GM19240 (cell line): ENCODE data around the gene PITPNC1.
"Not testable (repeated sequence)": the region's sequence is repeated elsewhere in the genome, so short reads cannot be mapped to it uniquely, and the experiment has no call there.

Source experiments
- DNase-seq: peaks from one replicate; pipeline ENCODE4 v3.0.0; 2011; ENCODE audit warnings: low spot score; ENCODE audit not compliant: insufficient read length

PITPNC1 gene

GRCh38 chr17:67376737-67377487, at the start of gene PITPNC1:
Gene PITPNC1, plus strand, starts transcription at chr17:67377281.
- peak; percentile 61 for DNase-seq

- DNase-seq = no peak
Measured at GRCh38 chr17:67328026-67328425, 49.1 kb upstream of the PITPNC1 start.

GRCh38 chr17:67331381-67332161, 45.5 kb upstream of the PITPNC1 start:
- not testable (repeated sequence) for DNase-seq

GRCh38 chr17:67332162-67332508, 44.9 kb upstream of the PITPNC1 start:
- not testable (repeated sequence) for DNase-seq

- DNase-seq = no peak
Measured at GRCh38 chr17:67335245-67335835, 41.7 kb upstream of the PITPNC1 start.

GRCh38 chr17:67336859-67337258, 40.2 kb upstream of the PITPNC1 start:
- no peak for DNase-seq

- not testable (repeated sequence) for DNase-seq
Measured at GRCh38 chr17:67338353-67338752, 38.7 kb upstream of the PITPNC1 start.

GRCh38 chr17:67343237-67343636, 33.8 kb upstream of the PITPNC1 start:
- no peak for DNase-seq

GRCh38 chr17:67347826-67348225, 29.3 kb upstream of the PITPNC1 start:
- DNase-seq = no peak

GRCh38 chr17:67349420-67349819, 27.7 kb upstream of the PITPNC1 start:
- DNase-seq = no peak

GRCh38 chr17:67353161-67353560, 23.9 kb upstream of the PITPNC1 start:
- DNase-seq = no peak

GRCh38 chr17:67353929-67354574, 23.0 kb upstream of the PITPNC1 start:
- no peak for DNase-seq

- DNase-seq = no peak
Measured at GRCh38 chr17:67358612-67359011, 18.5 kb upstream of the PITPNC1 start.

- DNase-seq = no peak
Measured at GRCh38 chr17:67359960-67360791, 16.9 kb upstream of the PITPNC1 start.

GRCh38 chr17:67360880-67361279, 16.2 kb upstream of the PITPNC1 start:
- no peak for DNase-seq

GRCh38 chr17:67362173-67362572, 14.9 kb upstream of the PITPNC1 start:
- no peak for DNase-seq

- DNase-seq = no peak
Measured at GRCh38 chr17:67364847-67365737, 12.0 kb upstream of the PITPNC1 start.

GRCh38 chr17:67365738-67366192, 11.3 kb upstream of the PITPNC1 start:
- DNase-seq = no peak

- peak; percentile 74 for DNase-seq
Measured at GRCh38 chr17:67366193-67367157, 10.6 kb upstream of the PITPNC1 start, which contains the start of gene PSMD12. Gene PSMD12, minus strand, starts transcription at chr17:67366577. Its CDS starts 58 bp downstream, at chr17:67366519.
